ENCODE measurements around the gene NPC1. TPM values are rescaled to one million over a fixed set of nuclear protein-coding genes. Genes with fewer than 3 reads are reported as not detected.

NPC1 gene
- total RNA-seq, 1 experiment from 2014 or later = 92.7 TPM

GRCh38 chr18:23572570-23572969 lies 13.7 kb downstream of the NPC1 start:
- H3K4me3 ChIP-seq (ENCODE audit: low read depth in 2 of 2, low read length in 2 of 2) = no peak overlapping the region
- ChIA-PET CTCF (no interaction called here), POLR2A (no interaction called here)
- peaks cover 28% of the 10 kb centered on the region for H3K36me3 ChIP-seq (ENCODE audit: control insufficient read depth, insufficient read depth, low read length)
- in situ Hi-C loops (cut with HindIII; ENCODE audit: low pct_unique_long_range_greater_than_20kb, low sequenced_read_pairs) = no loop called here
- TF ChIP-seq TCF7L2 (IDR thresholded peaks at IDR 0.05; ENCODE audit: low read depth, low read length) = no peak
- TF ChIP-seq CTCF (IDR thresholded peaks at IDR 0.05) = no peak
- no peak for TF ChIP-seq POLR2AphosphoS5 (IDR thresholded peaks at IDR 0.05; ENCODE audit: low read depth, low read length)
- TF ChIP-seq REST (IDR thresholded peaks at IDR 0.05; ENCODE audit: insufficient read depth in 1 of 2, low read depth in 2 of 2, low read length in 1 of 2) = no peak
- TF ChIP-seq SIN3A (IDR thresholded peaks at IDR 0.05; ENCODE audit: borderline replicate concordance, insufficient read depth, low read depth, low read length) = no peak
- DNase-seq (ENCODE audit: low read depth, low spot score) (no peak), ATAC-seq (no peak)
- no peaks in the 10 kb centered on the region for H3K9me3 ChIP-seq (ENCODE audit: control insufficient read depth, insufficient read depth, low read depth, low read length)
- BruUV-seq (replicated peaks) = no TSS peak
- H3K27me3 ChIP-seq (ENCODE audit: control insufficient read depth, insufficient read depth, low read length) = no peaks in the 10 kb centered on the region
- intact Hi-C loops (cut with micrococcal nuclease; ENCODE audit: unreplicated experiment) = no loop called here
- no peaks in the 10 kb centered on the region for H3K4me1 ChIP-seq (ENCODE audit: control insufficient read depth, insufficient read depth, low read length)
- H3K27ac ChIP-seq (ENCODE audit: low read length) = no peak overlapping the region

GRCh38 chr18:23572012-23572411 lies 14.3 kb downstream of the NPC1 start:
- BruUV-seq (replicated peaks) = no TSS peak
- intact Hi-C loops (cut with micrococcal nuclease; ENCODE audit: unreplicated experiment) = no loop called here
- ChIA-PET POLR2A (no interaction called here), CTCF (no interaction called here)
- no peaks in the 10 kb centered on the region for H3K9me3 ChIP-seq (ENCODE audit: control insufficient read depth, insufficient read depth, low read depth, low read length)
- no peak overlapping the region for H3K4me3 ChIP-seq (ENCODE audit: low read depth in 2 of 2, low read length in 2 of 2)
- TF ChIP-seq POLR2AphosphoS5 (IDR thresholded peaks at IDR 0.05; ENCODE audit: low read depth, low read length) (no peak), SIN3A (IDR thresholded peaks at IDR 0.05; ENCODE audit: borderline replicate concordance, insufficient read depth, low read depth, low read length) (no peak), CTCF (IDR thresholded peaks at IDR 0.05) (no peak), REST (IDR thresholded peaks at IDR 0.05; ENCODE audit: insufficient read depth in 1 of 2, low read depth in 2 of 2, low read length in 1 of 2) (no peak), TCF7L2 (IDR thresholded peaks at IDR 0.05; ENCODE audit: low read depth, low read length) (no peak)
- no peaks in the 10 kb centered on the region for H3K4me1 ChIP-seq (ENCODE audit: control insufficient read depth, insufficient read depth, low read length)
- H3K36me3 ChIP-seq (ENCODE audit: control insufficient read depth, insufficient read depth, low read length) = peaks cover 31% of the 10 kb centered on the region
- ATAC-seq (no peak), DNase-seq (ENCODE audit: low read depth, low spot score) (no peak)
- in situ Hi-C loops (cut with HindIII; ENCODE audit: low pct_unique_long_range_greater_than_20kb, low sequenced_read_pairs) = no loop called here
- H3K27ac ChIP-seq (ENCODE audit: low read length) = no peak overlapping the region
- no peaks in the 10 kb centered on the region for H3K27me3 ChIP-seq (ENCODE audit: control insufficient read depth, insufficient read depth, low read length)

Measured in Panc1 (cell line).